Neural cell (in vitro differentiated cells): ENCODE results near the gene ITPK1. TPM values are rescaled to one million over a fixed set of nuclear protein-coding genes. Genes with fewer than 3 reads are reported as not detected.

ENCODE experiments used
- H2AFZ ChIP-seq: fragments of 200-600, 300-800 bp; sonication (generic), shearing (Covaris generic); 2 replicates; pipeline ENCODE4 v1.6.0; 2014; ENCODE audit warnings: low read depth, mild to moderate bottlenecking, antibody characterized with exemption, low read length, moderate library complexity
- H3F3A ChIP-seq: fragments of 200-600 bp; shearing (Covaris generic); 2 replicates; pipeline ENCODE4 v1.6.1; 2016; ENCODE audit warnings: mild to moderate bottlenecking, moderate library complexity, mixed read lengths, antibody characterized with exemption, low read length; ENCODE audit not compliant: insufficient read depth, poor library complexity, severe bottlenecking
- H3K27ac ChIP-seq: fragments of 200-600, 300-800 bp; sonication (generic), shearing (Covaris generic); 2 replicates; pipeline ENCODE4 v1.5.1; 2014; ENCODE audit warnings: mild to moderate bottlenecking, low read length, moderate library complexity
- H3K27me3 ChIP-seq: fragments of 300-800, 200-600 bp; sonication (generic), shearing (Covaris generic); 2 replicates; pipeline ENCODE4 v1.6.0; 2014; ENCODE audit warnings: mild to moderate bottlenecking, low read depth, low read length, moderate library complexity; ENCODE audit not compliant: insufficient read depth
- H3K36me3 ChIP-seq: fragments of 300-800, 200-600 bp; sonication (generic), shearing (Covaris generic); 2 replicates; pipeline ENCODE4 v1.5.1; 2014; ENCODE audit warnings: mild to moderate bottlenecking, antibody characterized with exemption, low read length, moderate library complexity; ENCODE audit not compliant: insufficient read depth
- H3K4me2 ChIP-seq: fragments of 300-800, 200-600 bp; sonication (generic), shearing (Covaris generic); 2 replicates; pipeline ENCODE4 v1.6.0; 2014; ENCODE audit warnings: mild to moderate bottlenecking, low read length
- H3K4me3 ChIP-seq: fragments of 300-800, 200-600 bp; sonication (generic), shearing (Covaris generic); 2 replicates; pipeline ENCODE4 v1.5.1; 2014; ENCODE audit warnings: mild to moderate bottlenecking, low read length, moderate library complexity
- H3K79me2 ChIP-seq: fragments of 200-600 bp; shearing (Covaris generic); replicated peaks from 2 replicates; pipeline ENCODE4 v1.6.0; 2014; ENCODE audit warnings: mild to moderate bottlenecking, low read length, moderate library complexity; ENCODE audit not compliant: insufficient read depth
- H3K9ac ChIP-seq: fragments of 300-800, 200-600 bp; sonication (generic), shearing (Covaris generic); 2 replicates; pipeline ENCODE4 v1.6.1; 2016; ENCODE audit warnings: mild to moderate bottlenecking, low read length, mixed read lengths
- H3K9me2 ChIP-seq: fragments of 200-600 bp; shearing (Covaris generic); 2 replicates; pipeline ENCODE4 v1.6.1; 2016; ENCODE audit warnings: mild to moderate bottlenecking, low read length, mixed read lengths; ENCODE audit not compliant: insufficient read depth
- H3K9me3 ChIP-seq: fragments of 200-600, 300-800 bp; sonication (generic), shearing (Covaris generic); 2 replicates; pipeline ENCODE4 v1.6.1; 2016; ENCODE audit warnings: mild to moderate bottlenecking, mixed run types, low read length, moderate library complexity, mixed read lengths
- H4K20me1 ChIP-seq: fragments of 200-600 bp; shearing (Covaris generic); 2 replicates; pipeline ENCODE4 v1.6.1; 2016; ENCODE audit warnings: mild to moderate bottlenecking, mixed run types; ENCODE audit not compliant: insufficient read depth
- CTCF ChIP-seq: fragments of 450-650 bp; IDR thresholded peaks from 2 replicates; pipeline ENCODE4 v1.5.1; 2014; ENCODE audit warnings: antibody characterized with exemption, mild to moderate bottlenecking, moderate library complexity; ENCODE audit not compliant: poor library complexity, severe bottlenecking
- EP300 ChIP-seq: fragments of 450-650 bp; conservative IDR thresholded peaks from 2 replicates; pipeline ENCODE4 v1.6.1; 2014; ENCODE audit warnings: antibody characterized with exemption, mild to moderate bottlenecking, moderate library complexity; ENCODE audit not compliant: poor library complexity, severe bottlenecking
- EZH2 ChIP-seq: fragments of 200-600, 300-800 bp; shearing (Covaris generic), sonication (generic); IDR thresholded peaks from 2 replicates; pipeline ENCODE4 v1.6.1; 2014; ENCODE audit warnings: antibody characterized with exemption, low read length, borderline replicate concordance, mild to moderate bottlenecking; ENCODE audit not compliant: insufficient read depth, poor library complexity, severe bottlenecking
- MXI1 ChIP-seq: fragments of 450-650 bp; conservative IDR thresholded peaks from 2 replicates; pipeline ENCODE4 v1.6.1; 2014; ENCODE audit warnings: antibody characterized with exemption, mild to moderate bottlenecking; ENCODE audit not compliant: poor library complexity, severe bottlenecking
- POLR2AphosphoS5 ChIP-seq: IDR thresholded peaks from 2 replicates; pipeline ENCODE4 v1.6.1; 2012
- RAD21 ChIP-seq: fragments of 450-650 bp; conservative IDR thresholded peaks from 2 replicates; pipeline ENCODE4 v1.6.1; 2014; ENCODE audit warnings: antibody characterized with exemption, mild to moderate bottlenecking, moderate library complexity
- REST ChIP-seq: IDR thresholded peaks from 2 replicates; pipeline ENCODE4 v1.6.1; 2012; ENCODE audit warnings: borderline replicate concordance
- SMC3 ChIP-seq: fragments of 450-650 bp; conservative IDR thresholded peaks from 2 replicates; pipeline ENCODE4 v1.6.1; 2014; ENCODE audit warnings: antibody characterized with exemption, mild to moderate bottlenecking, moderate library complexity; ENCODE audit not compliant: poor library complexity
- TAF1 ChIP-seq: IDR thresholded peaks from 2 replicates; pipeline ENCODE4 v1.6.1; 2012; ENCODE audit warnings: low read depth
- polyA plus RNA-seq: library from polyadenylated mRNA; depleted of rRNA; stranded (reverse); fragments of >200 nt; gene quantifications from 2 replicates; pipeline ENCODE4 v1.2.3, GENCODE V29; 2014

The ITPK1 gene
- polyA plus RNA-seq, 1 donor from 2014 or later, result 65.0 TPM

GRCh38 chr14:93121030-93121834 lies 5.5 kb upstream of the ITPK1 start:
- no peak overlapping the region for H3K27ac ChIP-seq
- no peaks in the 10 kb centered on the region for H4K20me1 ChIP-seq
- no peaks in the 10 kb centered on the region for H3K9me2 ChIP-seq
- H3K9ac ChIP-seq, result no peak overlapping the region
- H3K4me2 ChIP-seq, result no peak overlapping the region
- H3K27me3 ChIP-seq, result no peaks in the 10 kb centered on the region
- no peak overlapping the region for H3K4me3 ChIP-seq
- H3F3A ChIP-seq, result no peaks in the 10 kb centered on the region
- no peaks in the 10 kb centered on the region for H3K79me2 ChIP-seq
- no peak overlapping the region for H2AFZ ChIP-seq
- no peaks in the 10 kb centered on the region for H3K9me3 ChIP-seq
- TF ChIP-seq CTCF (no peak), POLR2AphosphoS5 (no peak), REST (no peak), TAF1 (no peak), EP300 (no peak), RAD21 (no peak), EZH2 (no peak), MXI1 (no peak), SMC3 (no peak)
- no peaks in the 10 kb centered on the region for H3K36me3 ChIP-seq

- no peaks in the 10 kb centered on the region for H3K36me3 ChIP-seq
- no peak overlapping the region for H2AFZ ChIP-seq
- H3K79me2 ChIP-seq, result no peaks in the 10 kb centered on the region
- TF ChIP-seq EP300 (no peak), RAD21 (no peak), EZH2 (no peak), CTCF (no peak), POLR2AphosphoS5 (no peak), SMC3 (no peak), REST (no peak), MXI1 (no peak), TAF1 (no peak)
- H3K27ac ChIP-seq, result no peak overlapping the region
- H3K27me3 ChIP-seq, result no peaks in the 10 kb centered on the region
- no peaks in the 10 kb centered on the region for H4K20me1 ChIP-seq
- H3K4me3 ChIP-seq, result no peak overlapping the region
- no peak overlapping the region for H3K4me2 ChIP-seq
- H3K9me2 ChIP-seq, result no peaks in the 10 kb centered on the region
- no peaks in the 10 kb centered on the region for H3F3A ChIP-seq
- no peak overlapping the region for H3K9ac ChIP-seq
- no peaks in the 10 kb centered on the region for H3K9me3 ChIP-seq
Measured at GRCh38 chr14:93120517-93120916, 4.8 kb upstream of the ITPK1 start.
